AG04450 (cell line): ENCODE data around the gene PSAT1. TPM values are rescaled to one million over a fixed set of nuclear protein-coding genes. Genes with fewer than 3 reads are reported as not detected.

ENCODE experiments used
- CTCF ChIA-PET: fragments of 300-600, 350-600 bp; formaldehyde crosslinking; extraction: SDS; loops from one replicate; lab custom pipeline; 2022; ENCODE audit warnings: antibody characterized with exemption, inconsistent platforms; lab: Charles Lee
- POLR2A ChIA-PET: fragments of 350-600 bp; formaldehyde crosslinking; extraction: SDS; loops from one replicate; lab custom pipeline; 2021; ENCODE audit warnings: antibody characterized with exemption, inconsistent platforms; lab: Yijun Ruan, JAX
- DNase-seq: peaks from one replicate; pipeline ENCODE4 v3.0.0-alpha.2; 2011; ENCODE audit warnings: low read depth, low spot score
- H3K27ac ChIP-seq: one replicate; pipeline ENCODE4 v1.5.1; 2012; ENCODE audit warnings: low read depth, low read length, control low read depth
- H3K27me3 ChIP-seq: one replicate; pipeline ENCODE4 v1.6.0; 2012; ENCODE audit warnings: low read length; ENCODE audit not compliant: control insufficient read depth, insufficient read depth
- H3K4me3 ChIP-seq: 2 replicates; pipeline ENCODE4 v1.5.1; 2011; ENCODE audit warnings: mild to moderate bottlenecking, low read depth, low read length, control low read depth
- H3K9me3 ChIP-seq: 2 replicates; pipeline ENCODE4 v1.5.1; 2012; ENCODE audit warnings: low read length; ENCODE audit not compliant: control insufficient read depth, insufficient read depth
- polyA plus RNA-seq: library from polyadenylated mRNA; depleted of rRNA; stranded (reverse); fragments of >200 nt; gene quantifications from 2 replicates; pipeline ENCODE4 v1.2.3, GENCODE V29; 2011
- TF ChIP-seq, protein P1 (sequence below): IDR thresholded peaks from 2 replicates; pipeline ENCODE4 v1.5.1; 2011; ENCODE audit warnings: low read depth, low read length, control low read depth, inconsistent platforms

The PSAT1 gene
- polyA plus RNA-seq, 1 experiment = 271 TPM

DNA sequence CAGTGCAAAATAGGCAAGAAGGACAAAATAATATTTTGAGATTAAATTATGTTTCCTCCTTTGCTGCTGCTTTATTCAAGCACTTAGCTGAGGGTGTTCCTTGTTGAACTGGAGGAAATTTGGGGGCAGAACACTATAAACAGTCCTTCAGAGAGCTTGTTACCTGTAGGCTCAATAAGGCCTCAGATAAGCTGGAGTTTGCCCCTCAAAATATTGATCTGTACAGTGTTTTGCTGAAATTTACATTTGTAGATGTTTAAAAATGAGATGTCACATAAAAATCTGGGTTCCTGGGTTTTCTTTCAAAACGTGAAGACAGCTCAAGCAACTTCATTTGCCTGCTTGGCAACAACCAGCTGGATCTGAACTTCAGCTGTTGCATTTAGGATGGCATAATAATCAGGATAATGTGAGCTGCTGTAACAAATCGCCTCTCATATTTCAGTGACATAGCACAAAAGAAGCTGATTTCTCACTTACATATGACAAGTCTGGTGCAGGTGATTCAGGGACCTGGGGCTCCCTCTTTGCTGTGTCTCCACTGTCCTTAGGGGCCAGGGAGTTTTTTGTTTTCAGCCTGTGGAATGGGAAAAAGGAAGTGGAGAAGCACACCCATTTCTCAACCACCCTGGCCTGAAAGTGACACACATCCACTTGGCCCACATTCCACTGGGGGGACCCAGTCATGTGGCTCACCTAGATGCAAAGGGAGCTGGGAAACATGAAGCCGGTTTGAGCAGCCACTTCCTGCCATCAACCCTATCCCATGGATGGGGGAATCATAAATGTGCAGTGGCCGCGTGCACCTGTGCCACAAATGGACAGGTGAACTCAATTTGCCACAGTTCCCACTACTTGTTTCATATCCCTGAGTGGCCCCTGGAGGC, 2.4 kb upstream of the PSAT1 start:
- no peak for DNase-seq
- Histone ChIP-seq H3K4me3 (no peak overlapping the region), H3K27me3 (no peaks in the 10 kb centered on the region), H3K27ac (no peak overlapping the region), H3K9me3 (peaks cover 5% of the 10 kb centered on the region; the same call in 1 of the 2 replicates)
- ChIA-PET CTCF (interaction anchor here (0.9 to 1.1 kb wide), 2 partner anchors 45 to 173 kb away, joined by 5 to 6 read pairs; no protein-coding TSS in a partner anchor), POLR2A (no interaction called here)
- TF ChIP-seq, protein P1, sequence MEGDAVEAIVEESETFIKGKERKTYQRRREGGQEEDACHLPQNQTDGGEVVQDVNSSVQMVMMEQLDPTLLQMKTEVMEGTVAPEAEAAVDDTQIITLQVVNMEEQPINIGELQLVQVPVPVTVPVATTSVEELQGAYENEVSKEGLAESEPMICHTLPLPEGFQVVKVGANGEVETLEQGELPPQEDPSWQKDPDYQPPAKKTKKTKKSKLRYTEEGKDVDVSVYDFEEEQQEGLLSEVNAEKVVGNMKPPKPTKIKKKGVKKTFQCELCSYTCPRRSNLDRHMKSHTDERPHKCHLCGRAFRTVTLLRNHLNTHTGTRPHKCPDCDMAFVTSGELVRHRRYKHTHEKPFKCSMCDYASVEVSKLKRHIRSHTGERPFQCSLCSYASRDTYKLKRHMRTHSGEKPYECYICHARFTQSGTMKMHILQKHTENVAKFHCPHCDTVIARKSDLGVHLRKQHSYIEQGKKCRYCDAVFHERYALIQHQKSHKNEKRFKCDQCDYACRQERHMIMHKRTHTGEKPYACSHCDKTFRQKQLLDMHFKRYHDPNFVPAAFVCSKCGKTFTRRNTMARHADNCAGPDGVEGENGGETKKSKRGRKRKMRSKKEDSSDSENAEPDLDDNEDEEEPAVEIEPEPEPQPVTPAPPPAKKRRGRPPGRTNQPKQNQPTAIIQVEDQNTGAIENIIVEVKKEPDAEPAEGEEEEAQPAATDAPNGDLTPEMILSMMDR = no peak

DNA sequence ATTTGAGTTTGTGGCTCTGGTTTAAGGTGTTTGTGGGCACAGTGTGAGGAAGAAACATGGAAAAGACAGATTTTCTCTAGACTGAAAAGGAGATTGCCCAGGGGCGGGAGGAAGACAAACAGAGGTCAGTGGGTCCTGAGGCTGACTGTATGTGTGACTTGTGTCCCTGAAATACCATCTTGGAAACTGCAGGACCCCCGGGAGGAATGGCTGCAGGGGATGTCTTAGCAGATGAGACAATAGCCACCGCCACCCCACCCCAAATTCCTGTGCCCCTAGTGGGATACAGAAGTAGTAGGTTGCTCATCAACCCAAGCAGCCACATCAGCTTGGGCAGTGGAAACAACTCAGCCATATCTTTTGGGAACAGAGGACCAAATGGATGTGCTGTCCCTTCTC, 1.7 kb upstream of the PSAT1 start:
- ChIA-PET POLR2A (no interaction called here), CTCF (no interaction called here)

DNA sequence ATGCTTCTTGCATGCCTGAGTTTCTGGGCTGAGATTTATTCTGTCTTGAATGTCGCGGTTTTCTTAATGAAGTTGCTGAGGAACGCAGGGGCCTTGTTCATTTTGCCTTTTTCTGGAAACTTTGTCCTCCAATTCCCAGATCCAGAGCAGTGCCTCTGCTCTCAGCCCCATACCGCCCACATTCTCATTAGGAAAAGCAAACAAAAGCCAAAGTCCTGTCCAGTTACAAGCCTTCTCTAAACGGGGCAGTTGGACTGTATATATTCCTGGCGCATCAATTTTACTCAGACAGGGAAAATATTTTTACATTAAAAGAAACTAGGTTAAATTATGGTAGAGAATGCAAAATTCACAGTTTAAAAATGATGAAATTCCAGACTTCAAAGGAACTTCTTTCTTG, 1.2 kb upstream of the PSAT1 start:
- peaks cover 5% of the 10 kb centered on the region; the same call in 1 of the 2 replicates for H3K9me3 ChIP-seq
- POLR2A ChIA-PET = interaction anchor here (0.6 kb wide), 1 partner anchor 15 kb away, joined by 3 read pairs; no protein-coding TSS in a partner anchor
- no peak for DNase-seq
- peak overlapping the region; percentile 99 for H3K4me3 ChIP-seq
- CTCF ChIA-PET = interaction anchor here (0.6 to 2.3 kb wide), 3 partner anchors 14 to 38 kb away, joined by 3 to 8 read pairs (median 7); no protein-coding TSS in a partner anchor
- peak overlapping the region; percentile 97 for H3K27ac ChIP-seq
- H3K27me3 ChIP-seq = no peaks in the 10 kb centered on the region
- TF ChIP-seq, protein P1 = no peak

More for the DNA sequence above, 1.7 kb upstream of the PSAT1 start:
- Histone ChIP-seq H3K9me3 (peaks cover 5% of the 10 kb centered on the region; the same call in 1 of the 2 replicates), H3K27me3 (no peaks in the 10 kb centered on the region), H3K27ac (no peak overlapping the region), H3K4me3 (no peak overlapping the region)
- no peak for DNase-seq
- TF ChIP-seq, protein P1 = no peak

DNA sequence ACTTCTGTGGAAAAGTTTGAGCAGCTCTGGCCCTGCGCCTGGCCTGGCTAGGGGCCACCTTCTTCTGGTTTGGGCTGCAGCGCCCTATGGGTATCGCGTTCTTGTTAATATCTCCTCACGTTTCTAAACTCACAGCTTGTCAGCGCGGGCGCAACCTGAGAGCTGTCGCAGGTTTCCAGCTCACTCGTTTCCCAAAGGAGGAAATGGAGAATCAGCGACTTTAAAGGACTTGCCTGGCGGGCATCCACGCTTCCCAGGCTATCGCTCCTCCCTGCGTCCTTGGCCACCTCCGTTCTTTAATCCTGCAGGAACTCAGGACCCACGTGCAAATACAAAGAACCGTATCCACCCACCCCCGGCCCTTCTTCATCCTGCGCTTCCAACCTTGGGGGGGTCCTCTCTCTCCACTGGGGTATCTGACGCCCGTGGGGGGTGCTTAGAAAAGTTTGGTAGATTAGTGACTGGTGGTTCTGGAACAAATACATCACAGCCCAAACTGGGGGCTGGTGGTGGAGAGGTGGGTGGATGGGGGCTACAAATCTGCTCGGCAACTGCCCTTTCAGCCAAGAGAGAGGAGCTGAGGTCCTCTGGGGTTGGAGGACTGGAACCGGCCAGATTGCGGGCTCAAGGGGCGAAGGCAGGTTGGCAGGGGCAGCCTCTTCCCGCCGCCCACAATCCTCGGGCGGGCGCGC, 578 bp upstream of the PSAT1 start:
- no peak for DNase-seq
- H3K4me3 ChIP-seq = peak overlapping the region; percentile 99
- peaks cover 5% of the 10 kb centered on the region; the same call in 1 of the 2 replicates for H3K9me3 ChIP-seq
- ChIA-PET POLR2A (interaction anchor here (0.6 to 2.1 kb wide), 10 partner anchors 12 to 60 kb away, joined by 3 to 12 read pairs (median 4); partner anchors contain the start of gene CEP78), CTCF (interaction anchor here (0.6 to 2.3 kb wide), 10 partner anchors 15 to 46 kb away, joined by 3 to 8 read pairs (median 5); no protein-coding TSS in a partner anchor)
- no peaks in the 10 kb centered on the region for H3K27me3 ChIP-seq
- H3K27ac ChIP-seq = peak overlapping the region; percentile 97
- TF ChIP-seq, protein P1 = no peak
